SK-N-MC (cell line): ENCODE results near the gene HEPN1.

Source experiments
- DNase-seq: peaks from one replicate; pipeline ENCODE4 v3.0.0-alpha.2; 2011; ENCODE audit warnings: low read depth, low spot score
- H3K27ac ChIP-seq: fragments of 200-600 bp; sonication (generic); 2 replicates; pipeline ENCODE4 v1.5.1; 2016; ENCODE audit warnings: mixed run types
- H3K36me3 ChIP-seq: fragments of 200-600 bp; sonication (generic); 2 replicates; pipeline ENCODE4 v1.6.1; 2017; ENCODE audit warnings: antibody characterized with exemption, low read length, mixed read lengths; ENCODE audit not compliant: insufficient read depth
- H3K4me3 ChIP-seq: fragments of 200-600 bp; sonication (generic); 2 replicates; pipeline ENCODE4 v1.5.1; 2016
- H3K9ac ChIP-seq: fragments of 200-600 bp; sonication (generic); 2 replicates; pipeline ENCODE4 v1.8.0; 2017; ENCODE audit warnings: mixed run types, mixed read lengths; ENCODE audit not compliant: insufficient read length
- H3K9me3 ChIP-seq: fragments of 200-600 bp; sonication (generic); 2 replicates; pipeline ENCODE4 v1.6.1; 2017; ENCODE audit warnings: low read depth, mild to moderate bottlenecking, antibody characterized with exemption, low read length, moderate library complexity, mixed read lengths
- EZH2 ChIP-seq: fragments of 200-600 bp; sonication (generic); IDR thresholded peaks from one replicate; pipeline ENCODE4 v1.6.1; 2017; ENCODE audit warnings: antibody characterized with exemption
- FOXP2 ChIP-seq: optimal IDR thresholded peaks from 2 replicates; pipeline ENCODE3; 2011; ENCODE audit warnings: mild to moderate bottlenecking, moderate library complexity; ENCODE audit not compliant: insufficient read depth; ENCODE audit errors: extremely low read length, control extremely low read depth
- POLR2AphosphoS5 ChIP-seq: IDR thresholded peaks from 2 replicates; pipeline ENCODE4 v1.6.1; 2012; ENCODE audit warnings: mild to moderate bottlenecking, low read depth, low read length, borderline replicate concordance

The HEPN1 gene

GRCh38 chr11:124896071-124896750 lies 22.8 kb upstream of the HEPN1 start:
- Histone ChIP-seq H3K4me3 (no peak overlapping the region), H3K9ac (no peak overlapping the region), H3K27ac (no peak overlapping the region), H3K9me3 (no peaks in the 10 kb centered on the region), H3K36me3 (no peaks in the 10 kb centered on the region)
- DNase-seq, result no peak
- TF ChIP-seq POLR2AphosphoS5, result no peak
- TF ChIP-seq FOXP2, result no peak
- TF ChIP-seq EZH2, result no peak

GRCh38 chr11:124896821-124897391 lies 22.1 kb upstream of the HEPN1 start:
- H3K27ac ChIP-seq, result no peak overlapping the region
- no peaks in the 10 kb centered on the region for H3K9me3 ChIP-seq
- no peak overlapping the region for H3K9ac ChIP-seq
- H3K36me3 ChIP-seq, result no peaks in the 10 kb centered on the region
- H3K4me3 ChIP-seq, result no peak overlapping the region
- DNase-seq, result no peak
- TF ChIP-seq POLR2AphosphoS5, result no peak
- TF ChIP-seq FOXP2, result no peak
- no peak for TF ChIP-seq EZH2

- Histone ChIP-seq H3K9ac (no peak within 1 kb of the TSS), H3K9me3 (no peaks in the 10 kb centered on the region), H3K36me3 (no peaks in the 10 kb centered on the region), H3K4me3 (no peak within 1 kb of the TSS), H3K27ac (no peak within 1 kb of the TSS)
- no peak for DNase-seq
- TF ChIP-seq EZH2 (no peak), FOXP2 (no peak), POLR2AphosphoS5 (no peak)
Measured at GRCh38 chr11:124897674-124898262, 21.3 kb upstream of the HEPN1 start, which contains the start of gene ROBO4. ROBO4 (minus strand) TSS chr11:124897865; CDS start chr11:124897795, 70 bp downstream.

DNA sequence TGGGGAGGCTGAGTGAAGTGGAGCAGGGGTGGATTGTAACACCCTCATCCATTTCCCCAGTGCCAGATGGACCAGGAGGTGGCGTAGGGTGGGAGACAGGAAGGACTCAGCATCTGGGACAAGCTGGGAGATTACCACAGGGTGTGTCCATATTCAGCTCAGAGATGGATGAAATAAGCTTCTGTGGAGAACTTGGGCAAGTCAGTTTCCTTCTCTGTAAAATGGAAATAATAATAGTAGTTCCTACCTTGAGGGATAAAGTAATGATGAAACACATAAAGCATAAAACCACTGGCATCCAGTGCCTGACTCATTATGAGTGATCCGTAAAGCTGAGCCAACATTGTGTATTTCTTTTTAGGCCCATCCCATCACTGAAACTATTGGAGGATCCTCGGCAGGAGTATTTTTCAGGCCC lies 20.8 kb upstream of the HEPN1 start:
- H3K36me3 ChIP-seq, result no peaks in the 10 kb centered on the region
- H3K9me3 ChIP-seq, result no peaks in the 10 kb centered on the region
- H3K9ac ChIP-seq, result no peak overlapping the region
- no peak overlapping the region for H3K27ac ChIP-seq
- TF ChIP-seq POLR2AphosphoS5, result no peak
- DNase-seq, result no peak
- H3K4me3 ChIP-seq, result no peak overlapping the region

DNA sequence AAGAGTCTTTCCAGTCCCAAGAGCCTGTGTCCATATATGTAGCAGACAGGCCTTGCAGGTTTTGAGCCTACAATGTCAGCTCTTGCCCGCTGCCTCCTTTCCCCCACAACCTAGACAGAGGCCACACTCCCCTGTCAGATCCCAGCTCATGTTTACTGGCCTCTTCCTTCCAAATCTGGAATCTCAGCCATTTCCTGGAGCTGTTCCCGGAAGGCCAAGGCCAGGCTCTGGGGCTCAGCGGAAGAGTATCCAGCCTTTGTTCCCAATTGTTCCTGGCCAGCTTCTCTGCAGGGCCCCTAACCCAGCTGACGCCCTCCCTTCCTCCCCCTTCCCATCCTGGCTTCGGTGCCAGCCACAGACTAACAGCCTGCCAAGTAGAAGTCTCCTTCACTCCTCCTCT lies 20.3 kb upstream of the HEPN1 start:
- no peaks in the 10 kb centered on the region for H3K9me3 ChIP-seq
- DNase-seq, result no peak
- no peak overlapping the region for H3K27ac ChIP-seq
- no peak overlapping the region for H3K9ac ChIP-seq
- no peaks in the 10 kb centered on the region for H3K36me3 ChIP-seq
- no peak for TF ChIP-seq EZH2
- no peak overlapping the region for H3K4me3 ChIP-seq

DNA sequence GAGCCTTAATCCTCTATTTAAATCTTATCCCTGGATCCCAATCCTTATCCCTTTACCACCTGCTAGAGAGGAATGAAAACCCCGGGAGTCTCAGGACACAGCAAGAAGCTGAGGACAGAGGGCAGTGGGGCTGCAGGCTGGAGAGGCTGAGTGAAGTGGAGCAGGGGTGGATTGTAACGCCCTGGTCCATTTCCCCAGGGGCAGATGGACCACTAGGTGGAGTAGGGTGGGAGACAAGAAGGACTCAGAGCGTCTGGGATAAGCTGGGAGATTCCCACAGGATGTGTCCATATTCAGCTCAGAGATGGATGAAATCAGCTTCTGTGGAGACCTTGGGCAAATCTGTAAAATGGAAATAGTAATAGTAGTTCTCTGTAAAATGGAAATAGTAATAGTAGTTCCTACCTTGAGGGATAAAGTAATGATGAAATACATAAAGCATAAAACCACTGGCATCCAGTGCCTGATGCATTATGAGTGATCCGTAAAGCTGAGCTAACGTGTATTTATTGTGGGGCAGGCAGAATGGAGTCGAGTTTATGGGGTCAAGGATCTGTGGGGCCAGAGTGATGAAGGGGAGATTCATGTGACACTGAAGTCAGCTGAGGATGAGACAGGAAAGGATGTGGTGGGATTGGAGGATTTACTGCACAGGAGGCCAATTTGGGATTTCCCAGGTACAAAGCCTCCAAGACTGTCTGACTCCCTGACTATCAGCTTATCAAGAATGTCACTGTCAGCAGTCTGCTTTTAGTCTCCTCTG lies 19.5 kb upstream of the HEPN1 start:
- Histone ChIP-seq H3K27ac (no peak overlapping the region), H3K4me3 (no peak overlapping the region)
- TF ChIP-seq POLR2AphosphoS5 (no peak), EZH2 (no peak), FOXP2 (no peak)

GRCh38 chr11:124900464-124900863 lies 18.6 kb upstream of the HEPN1 start:
- Histone ChIP-seq H3K27ac (no peak overlapping the region), H3K9ac (no peak overlapping the region), H3K36me3 (no peaks in the 10 kb centered on the region), H3K9me3 (no peaks in the 10 kb centered on the region), H3K4me3 (no peak overlapping the region)
- no peak for TF ChIP-seq FOXP2
- no peak for TF ChIP-seq POLR2AphosphoS5
- no peak for TF ChIP-seq EZH2
- DNase-seq, result no peak

More for the DNA sequence above, 19.5 kb upstream of the HEPN1 start:
- no peaks in the 10 kb centered on the region for H3K9me3 ChIP-seq
- H3K36me3 ChIP-seq, result no peaks in the 10 kb centered on the region
- no peak overlapping the region for H3K9ac ChIP-seq
- no peak for DNase-seq

- TF ChIP-seq POLR2AphosphoS5 (no peak), FOXP2 (no peak), EZH2 (no peak)
- Histone ChIP-seq H3K9me3 (no peaks in the 10 kb centered on the region), H3K4me3 (no peak overlapping the region), H3K36me3 (no peaks in the 10 kb centered on the region), H3K9ac (no peak overlapping the region), H3K27ac (no peak overlapping the region)
- no peak for DNase-seq
Measured at GRCh38 chr11:124902616-124903015, 16.4 kb upstream of the HEPN1 start.
